ENCODE measurements around the gene TMOD2.

Gene TMOD2

DNA sequence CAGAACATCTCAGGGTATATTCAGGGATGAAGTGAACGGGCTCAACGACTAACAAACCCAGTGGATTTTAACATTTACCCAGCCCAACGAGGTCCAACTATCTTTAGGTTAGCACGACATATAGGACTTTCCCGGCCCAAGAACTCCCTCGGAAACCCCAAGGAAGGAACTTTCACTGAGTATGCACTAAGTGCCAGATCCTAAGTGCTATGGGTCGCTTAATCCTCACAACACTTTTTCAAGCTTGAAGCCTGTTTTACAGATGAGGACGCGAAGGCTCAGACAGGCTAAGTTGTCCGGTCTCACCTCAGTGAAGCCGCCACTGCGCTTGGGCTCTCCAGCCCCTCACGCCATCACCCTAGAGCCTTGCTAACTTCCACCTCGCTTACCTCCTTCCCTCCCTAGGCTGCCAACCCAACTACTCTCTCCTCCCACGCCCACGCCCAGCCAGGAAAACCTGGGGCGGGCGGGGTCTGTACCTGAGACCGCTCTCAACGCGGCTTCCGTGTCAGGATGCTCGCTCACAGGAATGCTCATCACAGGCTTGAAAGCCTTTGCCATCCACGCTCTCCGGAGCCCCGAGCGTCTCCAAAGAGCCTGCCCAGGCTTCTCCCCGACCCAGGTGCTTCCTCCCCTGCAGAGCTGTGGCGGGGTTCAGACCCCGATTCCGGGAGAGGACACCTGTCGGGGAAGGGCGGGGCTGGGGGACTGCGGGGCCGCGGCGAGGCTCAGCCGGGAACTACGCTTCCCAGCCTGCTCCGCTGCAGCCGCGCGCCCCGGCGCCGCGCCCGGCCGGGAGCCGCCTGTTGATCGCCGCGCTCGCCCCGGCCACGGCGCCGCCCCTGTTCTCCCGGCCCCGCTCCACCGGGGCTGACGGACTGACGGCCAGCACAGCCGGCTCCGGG, at the start of gene TMOD2:
TSS of gene TMOD2 (plus strand) at position 806 of the 905 bp plus-strand sequence. CDS start 14,845 bp downstream, outside the sequence.
- peak; percentile 68 for DNase-seq

DNA sequence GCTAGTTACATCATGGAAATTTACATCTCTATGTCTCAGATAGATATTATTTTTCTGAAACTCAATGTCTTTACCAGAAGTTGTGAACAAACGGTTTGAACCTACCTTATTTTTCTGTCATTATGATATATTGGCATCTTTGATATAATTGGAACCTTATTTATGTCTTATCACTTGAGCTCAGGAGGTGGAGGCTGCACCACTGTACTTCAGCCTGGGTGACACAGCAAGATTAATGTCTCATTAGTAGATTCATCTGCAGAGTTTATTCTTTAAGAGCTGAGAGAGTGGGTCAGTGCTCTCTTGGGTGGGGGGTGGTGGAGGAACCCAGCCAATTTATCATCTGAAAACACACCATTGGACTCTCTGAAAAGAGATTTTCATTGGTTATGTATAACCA, 48.7 kb upstream of the TMOD2 start:
- DNase-seq, result no peak

DNA sequence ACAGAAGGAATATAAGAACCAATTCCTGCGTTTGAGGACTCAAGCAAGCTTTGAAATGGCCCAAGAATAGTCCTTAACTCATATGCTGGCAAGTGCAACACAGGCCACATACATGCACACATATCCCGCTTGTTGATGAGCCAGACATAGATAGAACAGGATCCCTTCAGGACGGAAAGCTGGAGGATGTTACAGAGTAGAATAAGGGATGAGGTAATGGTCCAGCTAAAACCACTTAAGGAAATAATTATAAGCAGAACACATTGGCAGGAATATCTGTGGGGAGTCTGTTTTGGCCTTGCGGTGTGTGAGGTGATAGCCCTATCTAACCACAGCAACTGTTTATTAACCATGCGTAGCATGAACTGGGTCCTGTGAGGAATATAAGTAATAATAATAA, 45.1 kb upstream of the TMOD2 start:
- no peak for DNase-seq

DNA sequence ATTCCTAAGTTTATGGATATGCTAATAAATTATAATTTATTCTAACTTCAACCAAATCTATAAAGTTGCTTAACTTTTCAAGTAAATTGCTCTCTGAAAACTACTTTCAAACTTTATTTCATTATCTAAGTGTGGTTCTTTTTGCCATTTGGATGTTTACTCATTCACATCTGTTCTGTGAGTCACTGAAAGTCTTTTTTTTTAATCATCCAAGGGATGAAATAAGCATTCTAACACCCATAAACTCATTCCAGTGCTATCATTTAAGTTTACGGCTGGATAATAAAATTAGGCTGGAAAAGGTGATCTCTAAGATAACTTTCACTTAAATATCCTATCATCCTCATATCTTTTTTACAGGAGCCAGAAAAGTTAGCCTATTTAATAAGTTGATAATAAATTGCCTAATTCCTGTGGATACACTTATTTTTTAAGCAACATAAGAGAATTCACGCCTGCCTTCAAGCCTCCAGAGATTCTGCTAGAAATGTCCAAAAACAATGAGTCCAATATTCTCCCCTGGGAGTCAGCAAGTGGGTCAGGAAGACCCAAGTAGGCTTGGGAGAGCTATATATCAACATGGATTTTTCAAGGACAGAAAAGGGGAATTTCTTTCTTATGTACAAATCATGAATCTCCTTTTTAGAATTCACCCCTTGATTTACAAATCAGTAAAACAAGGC, 44.3 kb upstream of the TMOD2 start:
- no peak for DNase-seq

DNA sequence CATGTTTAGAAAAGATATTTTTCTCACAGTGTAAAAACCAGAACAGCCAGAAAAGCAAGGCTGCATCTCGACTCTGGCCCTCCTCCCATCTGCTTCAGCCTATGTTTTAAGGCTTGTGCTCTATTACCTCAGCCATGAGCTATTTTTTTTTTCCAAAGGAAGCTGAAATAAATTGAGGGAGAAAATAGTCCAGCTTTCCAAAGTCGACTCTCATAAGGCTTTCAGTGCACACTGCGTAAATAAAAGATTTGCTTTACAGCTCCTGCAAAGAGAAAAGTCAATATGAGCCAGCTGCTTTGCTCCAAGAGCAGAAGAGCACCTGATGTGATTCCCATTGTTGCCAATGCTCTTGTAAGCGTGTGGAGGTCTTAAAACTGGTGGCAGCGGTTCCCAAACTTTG, 43.4 kb upstream of the TMOD2 start:
- no peak for DNase-seq

DNA sequence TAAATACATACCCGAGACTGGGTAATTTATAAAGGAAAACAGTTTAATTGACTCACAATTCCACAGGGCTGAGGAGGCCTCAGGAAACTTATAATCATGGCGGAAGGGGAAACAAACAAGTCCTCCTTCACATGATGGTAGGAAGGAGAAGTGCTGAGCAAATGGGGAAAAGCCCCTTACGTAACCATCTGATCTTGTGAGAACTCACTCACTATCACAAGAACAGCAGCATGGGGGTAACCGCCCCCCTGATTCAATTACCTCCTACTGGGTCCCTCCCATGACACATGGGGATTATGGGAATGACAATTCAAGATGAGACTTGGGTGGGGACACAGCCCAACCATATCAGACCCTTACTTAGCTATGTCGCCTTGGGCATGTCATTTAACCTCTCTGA, 42.4 kb upstream of the TMOD2 start:
- DNase-seq, result no peak

DNA sequence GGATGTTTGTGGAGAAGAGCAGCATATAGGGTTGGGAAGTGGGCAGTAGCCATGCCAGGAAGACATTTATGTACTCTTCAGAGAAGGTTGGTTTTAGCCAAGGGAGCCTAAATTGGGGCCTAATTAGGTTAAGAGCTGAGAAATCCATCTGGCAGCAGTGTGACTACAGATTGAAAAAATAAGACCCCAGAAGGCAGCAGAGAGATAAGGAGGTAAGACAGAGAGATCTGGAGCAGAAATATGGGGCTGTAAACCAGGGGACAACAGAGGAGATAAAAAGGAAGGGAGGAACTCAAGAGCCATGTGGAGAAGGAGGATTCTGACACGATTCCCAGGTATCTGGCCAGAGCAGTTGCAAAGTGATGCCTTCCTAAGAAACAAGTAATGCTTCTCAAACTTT, 37.2 kb upstream of the TMOD2 start:
- no peak for DNase-seq

DNA sequence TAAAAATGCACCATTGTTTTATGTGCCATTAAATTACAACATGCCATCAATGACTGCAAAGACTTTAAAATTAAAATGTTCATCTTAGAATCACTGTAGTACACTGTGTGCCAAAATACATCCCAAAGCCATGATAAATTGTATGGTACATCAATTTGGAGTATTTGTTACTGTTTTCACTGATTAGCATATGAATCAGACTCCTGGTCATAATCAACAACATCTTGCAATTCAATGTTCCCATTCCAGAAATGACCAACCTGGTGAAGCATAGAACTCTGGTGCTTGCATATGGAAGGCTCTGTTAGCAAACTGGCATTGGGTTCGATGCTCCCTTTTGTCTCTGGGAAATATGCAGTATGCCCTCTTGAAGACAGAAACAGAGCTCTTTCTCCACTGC, 36.5 kb upstream of the TMOD2 start:
- no peak for DNase-seq

DNA sequence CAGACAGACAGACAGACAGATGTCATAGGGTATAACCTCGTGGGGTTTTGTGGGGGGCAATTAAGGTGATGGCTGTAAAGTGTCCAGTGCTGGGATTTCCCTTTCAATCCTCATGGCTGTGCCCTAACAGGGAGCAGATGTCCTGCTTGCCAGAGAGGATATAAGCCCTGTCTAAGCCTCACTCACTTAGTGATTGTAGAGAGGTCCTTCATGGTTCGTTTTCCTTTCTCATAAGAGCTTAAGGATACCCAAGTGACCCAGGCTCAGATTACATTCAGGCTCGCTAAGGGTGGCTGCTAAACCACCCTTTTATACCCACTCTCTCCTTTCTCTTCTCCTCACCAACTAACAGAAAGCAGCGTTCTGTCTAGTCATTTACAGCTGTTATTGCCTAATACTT, 33.2 kb upstream of the TMOD2 start:
- no peak for DNase-seq

DNA sequence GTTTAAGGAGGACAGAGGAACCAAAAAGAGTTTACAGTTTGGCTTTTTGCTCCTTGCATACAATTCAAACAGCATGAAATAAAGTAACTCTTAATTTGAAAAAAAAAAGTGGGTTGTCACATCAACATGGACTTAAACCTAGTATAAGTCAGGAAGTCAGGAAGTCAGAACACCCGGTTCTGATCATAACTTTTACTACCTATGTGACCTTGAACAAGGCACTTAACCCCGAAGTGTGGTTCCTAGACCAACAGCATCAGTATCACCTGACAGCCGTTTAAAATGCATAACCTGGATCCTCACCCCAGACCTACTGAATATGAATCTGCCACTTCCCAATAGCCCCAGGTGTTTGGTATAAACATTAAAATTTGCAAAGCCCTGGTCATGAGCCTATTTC, 32.7 kb upstream of the TMOD2 start:
- no peak for DNase-seq

DNA sequence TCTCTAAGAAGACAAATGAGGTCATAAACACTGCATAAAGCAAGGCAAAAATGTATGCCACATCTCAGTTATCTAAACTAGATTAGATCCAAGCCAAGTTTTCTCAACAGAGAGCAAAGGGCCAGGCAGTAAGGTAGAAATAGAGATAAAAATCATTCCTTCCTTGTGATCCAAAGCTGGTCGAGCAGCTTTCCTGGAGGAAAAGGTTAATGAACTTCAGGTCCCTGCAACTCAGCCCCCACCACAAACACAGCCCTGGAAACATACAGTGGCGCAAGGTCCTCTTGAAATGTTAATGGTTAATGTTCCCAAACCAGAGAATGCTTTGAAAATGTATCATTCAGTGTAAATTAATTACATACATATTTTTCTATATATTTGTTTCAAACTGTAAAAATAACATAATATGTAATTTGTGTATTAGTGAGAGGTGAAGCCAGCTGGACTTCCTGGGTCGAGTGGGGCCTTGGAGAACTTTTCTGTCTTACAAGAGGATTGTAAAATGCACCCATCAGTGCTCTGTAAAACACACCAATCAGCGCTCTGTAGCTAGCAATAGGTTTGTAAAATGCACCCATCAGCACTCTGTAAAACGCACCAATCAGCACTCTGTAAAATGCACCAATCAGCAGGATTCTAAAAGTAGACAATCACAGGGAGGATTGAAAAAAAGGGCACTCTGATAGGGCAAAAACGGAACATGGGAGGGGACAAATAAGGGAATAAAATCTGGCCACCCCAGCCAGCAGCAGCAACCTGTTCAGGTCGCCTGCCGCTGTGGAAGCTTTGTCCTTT, 31.0 kb upstream of the TMOD2 start:
- DNase-seq, result no peak

DNA sequence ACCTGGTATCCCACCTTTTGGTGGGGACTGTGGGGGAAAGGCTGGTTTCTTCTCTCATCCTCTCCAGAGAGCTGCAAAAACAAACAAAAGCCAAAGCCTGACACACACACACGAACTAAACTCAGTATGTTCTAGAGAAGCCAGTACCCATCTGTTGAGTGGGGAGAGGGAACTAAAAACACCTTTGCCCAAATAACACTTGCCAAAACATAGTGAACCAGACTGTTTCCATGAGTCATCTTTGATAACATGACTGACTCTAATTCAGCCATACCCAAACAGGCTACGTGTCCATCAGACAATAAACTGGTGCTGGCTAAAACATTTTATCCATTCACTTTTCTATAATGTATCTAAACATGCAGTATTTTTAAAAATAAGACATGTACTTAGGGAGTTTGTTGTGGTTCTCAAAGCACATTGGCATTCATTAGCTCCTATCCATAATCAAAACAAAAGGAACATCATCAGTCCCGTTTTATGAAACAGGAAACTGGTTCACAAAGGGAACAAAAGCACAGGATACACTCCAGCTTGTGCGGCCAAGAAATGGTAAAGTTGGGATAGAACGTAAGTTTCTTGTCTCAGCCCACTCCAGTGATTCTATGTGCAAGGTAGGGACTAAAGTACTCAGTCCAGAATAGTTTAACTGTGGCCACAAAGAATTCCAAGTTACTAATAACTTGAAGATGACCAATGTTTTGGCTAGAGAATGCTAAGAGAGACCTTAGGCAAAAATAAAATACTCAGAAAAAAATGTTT, 30.0 kb upstream of the TMOD2 start:
- no peak for DNase-seq

DNA sequence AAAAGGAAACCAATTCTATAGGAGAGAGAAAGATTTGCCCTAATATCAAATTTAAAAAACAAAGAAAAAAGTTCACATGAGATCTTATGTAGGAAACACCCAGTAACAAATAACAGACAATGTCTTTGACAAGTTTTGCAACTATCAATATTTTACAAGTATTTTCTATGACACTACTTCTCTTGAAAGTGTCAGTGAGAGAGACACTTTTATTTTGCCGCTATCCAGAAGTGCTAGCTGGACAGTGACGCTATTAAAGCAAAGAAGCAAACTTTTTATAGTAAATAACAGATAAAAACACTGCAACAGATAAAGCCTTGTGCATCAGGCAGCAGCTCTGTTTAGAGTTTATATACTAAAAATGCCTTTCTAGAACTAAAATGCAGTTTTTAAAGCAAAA, 27.2 kb upstream of the TMOD2 start:
- no peak for DNase-seq

DNA sequence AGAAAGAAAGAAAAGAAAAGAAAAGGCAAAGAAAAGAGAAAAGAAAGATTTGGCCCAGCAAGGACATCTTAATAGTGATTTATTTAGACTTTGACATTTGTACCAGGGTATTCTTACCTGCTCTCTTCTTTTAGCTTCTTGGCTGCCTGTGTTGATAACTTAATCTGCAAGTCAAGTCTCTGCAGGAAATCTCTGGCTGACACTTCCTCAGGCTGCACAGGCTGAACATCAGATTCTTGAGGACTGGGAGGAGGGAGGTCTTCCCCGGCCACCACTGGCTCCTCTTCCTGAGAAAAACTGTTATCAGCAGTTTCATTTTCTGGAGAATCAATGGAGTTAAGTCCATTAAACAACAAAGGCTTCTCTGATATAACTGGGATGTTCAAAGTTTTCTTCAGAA, 26.7 kb upstream of the TMOD2 start:
- no peak for DNase-seq

DNA sequence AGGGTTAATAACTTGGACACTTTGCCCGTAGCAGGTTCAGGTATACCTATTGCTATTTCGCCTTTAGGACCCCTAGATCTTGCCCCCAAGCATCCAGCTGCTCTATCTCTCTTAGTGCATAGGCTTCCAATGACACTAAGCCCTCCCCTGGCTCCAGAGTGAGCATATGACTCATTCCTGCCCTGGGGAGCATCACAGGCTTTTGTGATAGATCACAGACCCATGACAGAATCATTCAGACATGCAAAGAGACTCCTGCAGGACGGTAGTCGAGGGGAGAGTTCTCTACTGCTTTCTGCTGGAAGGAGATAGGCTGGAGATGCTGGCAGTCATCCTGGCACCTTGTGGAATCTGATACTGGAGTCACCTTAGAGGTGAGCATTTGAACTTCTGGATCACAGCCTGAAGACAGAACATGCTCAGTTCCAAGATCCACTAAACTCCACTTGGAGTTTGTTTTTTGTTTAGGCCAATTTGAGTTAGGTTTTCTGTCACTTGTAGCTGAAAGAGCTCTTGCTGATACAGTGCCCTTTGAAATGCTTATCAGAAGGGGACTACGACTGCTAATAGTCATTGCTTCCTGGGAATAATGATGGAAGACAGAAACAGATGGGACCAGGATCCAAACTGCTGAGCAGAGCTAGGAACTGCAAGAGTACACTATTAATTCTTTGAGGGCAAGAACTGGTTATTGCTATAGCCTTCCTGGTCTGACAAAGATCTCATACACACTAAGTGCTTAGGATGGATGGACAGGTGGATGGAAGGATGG, 24.9 kb upstream of the TMOD2 start:
- peak; percentile 51 for DNase-seq

DNA sequence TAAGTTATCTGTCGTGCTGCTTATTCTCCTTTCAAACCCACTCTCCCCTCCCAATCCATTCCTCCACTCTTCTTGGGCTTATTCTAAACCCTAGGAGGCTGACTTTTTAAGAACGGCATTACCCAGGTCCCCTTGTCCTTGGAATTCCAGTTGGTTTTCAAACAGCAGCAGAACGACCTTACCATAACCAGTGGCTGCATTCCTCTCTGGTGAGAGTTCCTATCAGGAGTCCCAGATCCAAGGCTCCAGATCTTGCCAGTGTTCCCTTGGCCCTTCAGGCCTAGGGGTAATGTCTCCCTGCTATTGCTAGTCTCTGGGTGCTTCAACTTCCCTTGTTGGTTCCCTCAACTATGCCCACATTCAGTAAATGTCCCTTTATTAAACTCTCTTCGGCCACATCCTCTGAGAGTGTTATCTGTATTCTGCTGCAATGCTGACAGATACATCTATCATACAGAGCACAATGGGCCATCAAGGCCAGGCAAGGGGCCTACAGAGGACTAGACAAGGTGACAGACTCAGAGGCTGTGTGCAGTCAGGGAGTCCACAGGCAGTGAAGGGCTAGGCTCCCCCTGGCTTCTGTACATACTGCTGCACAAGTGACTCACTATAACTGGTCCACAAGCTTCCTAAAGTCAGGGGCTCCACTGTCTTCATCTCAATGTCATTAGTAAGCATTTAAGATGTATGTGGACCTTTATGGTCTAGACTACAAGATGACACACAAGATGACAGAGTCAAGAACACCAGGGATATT, 24.1 kb upstream of the TMOD2 start:
- DNase-seq, result no peak

DNA sequence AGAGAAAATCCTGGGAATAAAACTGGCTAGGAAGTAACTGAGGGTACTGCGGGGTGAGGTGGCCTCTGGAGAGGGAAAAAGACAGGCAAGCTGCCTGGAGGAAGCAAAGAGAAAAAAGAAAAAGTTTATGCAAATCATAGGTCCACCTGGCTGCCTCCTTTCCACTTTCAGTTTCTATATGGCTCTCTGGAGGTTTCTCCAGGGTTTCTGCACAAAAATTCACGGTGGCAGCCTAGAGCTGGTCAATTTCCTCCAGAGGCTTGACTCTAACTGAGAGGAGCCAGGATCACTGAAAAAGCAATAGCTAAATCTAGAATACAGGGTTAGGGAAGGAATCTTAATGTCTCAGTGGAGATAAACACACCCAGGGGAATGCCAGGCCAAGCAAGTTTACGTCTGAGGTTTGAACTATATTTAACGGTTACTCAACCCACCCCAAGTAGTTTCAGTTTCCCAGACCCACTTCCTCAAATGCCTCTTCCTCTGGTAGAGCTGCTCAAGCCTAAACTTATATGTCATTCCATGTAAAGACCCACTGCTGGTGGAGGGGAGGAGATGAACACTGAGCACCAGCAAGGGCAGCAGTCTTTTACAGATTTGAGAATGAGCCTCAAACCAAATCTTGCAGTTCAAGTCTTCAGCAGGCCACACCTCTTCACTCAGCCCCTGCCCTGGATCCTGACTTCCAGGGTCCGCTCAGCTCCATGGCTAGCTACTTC, 19.7 kb upstream of the TMOD2 start:
- DNase-seq, result peak; percentile 32

DNA sequence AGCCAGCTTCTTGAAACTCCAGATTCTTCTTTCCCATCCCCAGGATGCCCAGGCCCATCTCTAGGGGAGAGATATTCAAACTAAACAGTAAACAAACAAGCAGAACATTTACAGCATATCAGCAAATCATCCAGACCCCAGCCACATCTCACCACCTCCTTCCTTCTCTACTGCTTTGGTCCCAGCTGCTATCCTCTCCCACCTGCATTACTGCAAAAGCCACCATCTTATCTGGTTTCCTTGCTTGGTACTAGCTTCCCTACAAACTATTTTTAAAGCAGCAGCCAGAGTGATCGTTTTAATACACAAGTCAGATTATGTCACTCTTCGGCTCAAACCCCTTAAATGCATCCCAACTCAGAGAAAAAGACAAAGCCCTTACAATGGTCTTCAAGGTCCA, 18.8 kb upstream of the TMOD2 start:
- DNase-seq, result no peak

DNA sequence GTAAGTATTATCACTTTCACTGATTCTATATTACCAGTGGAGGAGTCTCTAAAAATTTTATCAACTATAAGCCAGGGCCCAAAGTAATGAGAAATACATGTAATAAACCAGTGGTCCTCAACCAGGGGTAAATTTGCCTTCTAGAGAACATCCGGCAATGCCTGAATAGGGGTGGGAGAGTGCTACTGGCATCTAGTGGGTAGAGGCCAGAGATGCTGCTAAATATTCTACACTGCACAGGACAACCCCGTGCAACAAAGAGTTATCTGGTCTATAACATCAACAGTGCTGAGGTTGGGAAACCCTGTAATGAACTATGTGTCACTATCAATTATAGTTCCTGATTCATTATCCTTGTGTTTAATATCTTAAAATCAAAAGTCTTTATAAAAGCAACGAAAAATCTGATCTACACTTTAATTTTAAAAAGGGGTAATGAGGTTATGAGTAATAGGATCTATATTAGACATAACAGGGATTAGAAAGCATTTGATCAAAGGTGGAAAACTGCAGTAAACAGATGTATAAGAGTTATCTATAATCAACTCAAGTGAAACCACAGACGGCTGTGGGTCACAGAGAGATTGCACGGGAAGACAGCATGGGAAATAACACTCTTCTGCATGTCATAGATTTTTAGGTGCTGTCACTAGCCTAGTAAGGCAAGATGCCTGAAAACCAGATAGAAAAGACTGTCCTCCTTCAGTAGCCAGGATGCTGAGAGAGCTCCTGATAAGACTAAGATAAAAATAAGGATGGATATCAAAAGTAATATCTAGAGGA, 16.0 kb upstream of the TMOD2 start:
- no peak for DNase-seq

DNA sequence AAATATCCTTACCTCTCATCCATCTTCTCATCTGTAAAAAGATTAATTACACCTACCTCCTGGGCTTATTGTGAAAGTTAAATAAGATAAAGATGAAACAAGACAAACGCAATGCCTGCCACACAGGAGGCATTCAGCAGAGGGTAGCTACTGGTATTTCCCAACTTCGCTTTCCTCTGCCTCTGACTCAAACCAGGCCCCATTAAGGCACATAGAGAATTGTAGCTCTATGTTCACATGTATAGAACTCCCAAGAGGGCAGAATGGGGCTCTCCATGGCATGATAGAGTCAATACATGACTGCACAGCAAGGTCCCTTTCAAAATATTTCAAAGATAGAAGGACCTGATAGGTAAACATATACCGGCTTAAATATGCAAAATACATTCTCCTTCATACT, 15.3 kb upstream of the TMOD2 start:
- peak; percentile 43 for DNase-seq
